IPS-20b (cell line): ENCODE data around the gene DLG2.
A peak's percentile ranks its signal among the peaks of the same experiment; 100 is the strongest.

Source experiments
- H3K27ac ChIP-seq: one replicate; pipeline ENCODE4 v1.5.1; 2013; ENCODE audit warnings: low read length
- H3K27me3 ChIP-seq: 2 replicates; pipeline ENCODE4 v1.6.1; 2013; ENCODE audit warnings: mild to moderate bottlenecking, low read length, inconsistent platforms; ENCODE audit not compliant: insufficient read depth
- H3K36me3 ChIP-seq: 2 replicates; pipeline ENCODE4 v1.6.1; 2013; ENCODE audit warnings: low read depth, mild to moderate bottlenecking, inconsistent platforms, low read length, moderate library complexity; ENCODE audit not compliant: insufficient read depth
- H3K4me1 ChIP-seq: 2 replicates; pipeline ENCODE4 v1.6.1; 2013; ENCODE audit warnings: mild to moderate bottlenecking, control low read depth, inconsistent platforms, low read length, moderate library complexity; ENCODE audit not compliant: insufficient read depth
- H3K4me3 ChIP-seq: 2 replicates; pipeline ENCODE4 v1.5.1; 2013; ENCODE audit warnings: mild to moderate bottlenecking, low read length, inconsistent platforms
- H3K9ac ChIP-seq: 2 replicates; pipeline ENCODE4 v1.6.1; 2013; ENCODE audit warnings: low read depth, mild to moderate bottlenecking, inconsistent platforms, low read length, moderate library complexity
- H3K9me3 ChIP-seq: 2 replicates; pipeline ENCODE4 v1.6.1; 2013; ENCODE audit warnings: mild to moderate bottlenecking, low read depth, low read length, inconsistent platforms; ENCODE audit not compliant: insufficient read depth

Gene DLG2

GRCh38 chr11:84468235-84468634 lies 1158.9 kb downstream of the DLG2 start:
- Histone ChIP-seq H3K4me3 (no peak overlapping the region), H3K27me3 (no peaks in the 10 kb centered on the region)

GRCh38 chr11:84465040-84465439 lies 1162.1 kb downstream of the DLG2 start:
- H3K4me1 ChIP-seq = no peaks in the 10 kb centered on the region; the same call in 1 of the 2 replicates
- no peak overlapping the region for H3K9ac ChIP-seq
- no peak overlapping the region for H3K4me3 ChIP-seq
- H3K9me3 ChIP-seq = no peaks in the 10 kb centered on the region
- H3K36me3 ChIP-seq = no peaks in the 10 kb centered on the region
- H3K27me3 ChIP-seq = no peaks in the 10 kb centered on the region
- no peak overlapping the region for H3K27ac ChIP-seq

More at GRCh38 chr11:84468235-84468634, 1158.9 kb downstream of the DLG2 start:
- Histone ChIP-seq H3K9ac (no peak overlapping the region), H3K9me3 (no peaks in the 10 kb centered on the region), H3K27ac (no peak overlapping the region), H3K4me1 (peaks cover 14% of the 10 kb centered on the region), H3K36me3 (no peaks in the 10 kb centered on the region)

- no peak overlapping the region for H3K9ac ChIP-seq
- no peak overlapping the region for H3K27ac ChIP-seq
- H3K4me1 ChIP-seq = no peaks in the 10 kb centered on the region
- no peaks in the 10 kb centered on the region for H3K9me3 ChIP-seq
- no peak overlapping the region for H3K4me3 ChIP-seq
- H3K36me3 ChIP-seq = no peaks in the 10 kb centered on the region
- H3K27me3 ChIP-seq = no peaks in the 10 kb centered on the region
Measured at GRCh38 chr11:84455691-84456090, 1171.5 kb downstream of the DLG2 start.

- no peaks in the 10 kb centered on the region for H3K27me3 ChIP-seq
- no peak overlapping the region for H3K4me3 ChIP-seq
- H3K4me1 ChIP-seq = no peaks in the 10 kb centered on the region
- no peak overlapping the region for H3K27ac ChIP-seq
- no peak overlapping the region for H3K9ac ChIP-seq
- no peaks in the 10 kb centered on the region for H3K9me3 ChIP-seq
- H3K36me3 ChIP-seq = no peaks in the 10 kb centered on the region
Measured at GRCh38 chr11:84452211-84452610, 1174.9 kb downstream of the DLG2 start.

DNA sequence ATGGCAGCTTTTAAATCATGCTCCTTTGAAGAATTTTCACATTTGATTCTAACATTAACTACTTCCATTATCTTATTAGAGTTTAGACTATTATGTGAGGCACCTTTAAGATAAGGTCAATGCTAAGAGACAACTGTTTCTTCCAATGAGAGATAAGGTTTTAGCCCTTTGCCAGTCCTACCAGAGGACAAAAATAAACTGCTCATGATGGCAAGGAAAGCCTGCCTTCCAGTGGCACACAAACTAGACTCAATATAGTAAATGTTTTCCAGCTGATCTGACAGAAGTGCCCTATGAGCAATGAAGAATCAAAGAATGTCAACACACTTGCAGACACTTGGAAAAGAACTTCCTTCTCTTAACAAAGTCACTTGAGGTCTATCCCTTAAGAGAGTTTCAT lies 1188.6 kb downstream of the DLG2 start:
- no peaks in the 10 kb centered on the region for H3K9me3 ChIP-seq
- no peak overlapping the region for H3K27ac ChIP-seq
- peaks cover 6% of the 10 kb centered on the region for H3K4me1 ChIP-seq
- peaks cover 4% of the 10 kb centered on the region for H3K27me3 ChIP-seq
- H3K9ac ChIP-seq = no peak overlapping the region
- no peak overlapping the region for H3K4me3 ChIP-seq
- H3K36me3 ChIP-seq = no peaks in the 10 kb centered on the region

- H3K4me1 ChIP-seq = peaks cover 6% of the 10 kb centered on the region
- H3K27ac ChIP-seq = no peak overlapping the region
- no peaks in the 10 kb centered on the region for H3K36me3 ChIP-seq
- peak overlapping the region; percentile 66 for H3K4me3 ChIP-seq
- peak overlapping the region; percentile 36; the same call in 1 of the 2 replicates for H3K9ac ChIP-seq
- no peaks in the 10 kb centered on the region for H3K9me3 ChIP-seq
- H3K27me3 ChIP-seq = peaks cover 4% of the 10 kb centered on the region
Measured at GRCh38 chr11:84437071-84437980, 1189.8 kb downstream of the DLG2 start.

DNA sequence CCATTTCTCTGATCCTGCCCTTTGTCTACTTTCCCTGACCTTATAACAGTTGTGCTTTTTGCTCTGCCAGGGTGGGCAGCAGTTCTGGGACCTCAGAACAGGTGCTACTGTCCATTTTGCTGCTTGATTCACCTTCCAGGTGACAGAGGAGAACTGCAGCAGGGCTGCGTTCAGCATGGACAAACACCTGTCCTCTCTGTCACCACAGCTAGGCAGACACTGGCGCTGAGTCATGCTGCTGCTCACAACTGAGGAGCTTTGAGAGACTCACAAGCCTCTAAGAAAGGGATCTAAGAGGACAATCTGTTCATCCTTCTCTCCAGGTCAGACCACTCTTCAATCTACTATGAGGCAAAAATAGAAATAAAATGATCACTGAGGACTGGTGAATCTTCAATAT lies 1196.5 kb downstream of the DLG2 start:
- no peaks in the 10 kb centered on the region for H3K9me3 ChIP-seq
- no peak overlapping the region for H3K4me3 ChIP-seq
- no peak overlapping the region for H3K9ac ChIP-seq
- H3K36me3 ChIP-seq = no peaks in the 10 kb centered on the region
- no peak overlapping the region for H3K27ac ChIP-seq
- peaks cover 8% of the 10 kb centered on the region; the same call in 1 of the 2 replicates for H3K4me1 ChIP-seq
- H3K27me3 ChIP-seq = no peaks in the 10 kb centered on the region

GRCh38 chr11:84425673-84426072 lies 1201.5 kb downstream of the DLG2 start:
- no peak overlapping the region for H3K27ac ChIP-seq
- H3K9ac ChIP-seq = no peak overlapping the region
- H3K36me3 ChIP-seq = no peaks in the 10 kb centered on the region
- H3K4me3 ChIP-seq = no peak overlapping the region
- no peaks in the 10 kb centered on the region; the same call in 1 of the 2 replicates for H3K27me3 ChIP-seq
- peaks cover 10% of the 10 kb centered on the region; the same call in 1 of the 2 replicates for H3K4me1 ChIP-seq
- H3K9me3 ChIP-seq = no peaks in the 10 kb centered on the region

GRCh38 chr11:84420271-84420670 lies 1206.9 kb downstream of the DLG2 start:
- Histone ChIP-seq H3K9me3 (no peaks in the 10 kb centered on the region), H3K27me3 (no peaks in the 10 kb centered on the region; the same call in 1 of the 2 replicates), H3K27ac (no peak overlapping the region), H3K4me3 (no peak overlapping the region), H3K4me1 (peaks cover 14% of the 10 kb centered on the region; the same call in 1 of the 2 replicates), H3K9ac (no peak overlapping the region), H3K36me3 (no peaks in the 10 kb centered on the region)

- H3K36me3 ChIP-seq = no peaks in the 10 kb centered on the region
- H3K9me3 ChIP-seq = no peaks in the 10 kb centered on the region
- H3K9ac ChIP-seq = no peak overlapping the region
- peaks cover 12% of the 10 kb centered on the region; the same call in 1 of the 2 replicates for H3K4me1 ChIP-seq
- no peaks in the 10 kb centered on the region; the same call in 1 of the 2 replicates for H3K27me3 ChIP-seq
- H3K4me3 ChIP-seq = no peak overlapping the region
- no peak overlapping the region for H3K27ac ChIP-seq
Measured at GRCh38 chr11:84419616-84420015, 1207.5 kb downstream of the DLG2 start.

DNA sequence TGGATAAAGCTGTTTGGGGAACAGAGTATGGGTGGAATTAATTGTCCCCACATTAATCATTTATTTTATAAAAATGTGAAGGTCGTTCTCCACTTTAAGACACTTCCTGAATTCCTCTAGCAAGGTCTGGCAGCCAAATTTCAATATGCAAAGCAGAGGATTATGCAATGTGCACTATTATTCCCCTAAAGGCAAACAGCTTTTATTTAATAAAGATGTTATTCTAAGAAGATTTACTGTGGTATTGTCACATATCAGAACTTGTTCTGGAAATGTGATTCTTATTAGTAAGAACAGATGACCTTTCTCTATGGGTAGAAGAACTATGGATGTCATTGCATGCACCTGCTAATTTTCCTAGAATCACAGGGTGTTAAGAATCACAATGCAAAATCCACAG lies 1212.2 kb downstream of the DLG2 start:
- no peaks in the 10 kb centered on the region for H3K9me3 ChIP-seq
- no peak overlapping the region for H3K4me3 ChIP-seq
- H3K27me3 ChIP-seq = no peaks in the 10 kb centered on the region
- H3K36me3 ChIP-seq = no peaks in the 10 kb centered on the region
- no peak overlapping the region for H3K27ac ChIP-seq
- no peak overlapping the region for H3K9ac ChIP-seq
- H3K4me1 ChIP-seq = peaks cover 10% of the 10 kb centered on the region; the same call in 1 of the 2 replicates

- H3K4me1 ChIP-seq = peaks cover 17% of the 10 kb centered on the region; the same call in 1 of the 2 replicates
- H3K27me3 ChIP-seq = no peaks in the 10 kb centered on the region
- H3K4me3 ChIP-seq = no peak overlapping the region
- H3K27ac ChIP-seq = no peak overlapping the region
- H3K36me3 ChIP-seq = no peaks in the 10 kb centered on the region
- no peak overlapping the region for H3K9ac ChIP-seq
- no peaks in the 10 kb centered on the region for H3K9me3 ChIP-seq
Measured at GRCh38 chr11:84413549-84413948, 1213.6 kb downstream of the DLG2 start.
